ENCODE results near the gene AGAP1.

AGAP1 gene

GRCh38 chr2:235776531-235776930 is 282.7 kb downstream of the AGAP1 start:
- Histone ChIP-seq H3K27ac (no peak overlapping the region), H3K4me3 (no peak overlapping the region)
- TF ChIP-seq CTCF (IDR thresholded peaks at IDR 0.05): no peak
- peak; percentile 66 for DNase-seq (ENCODE audit: low spot score)

- DNase-seq (ENCODE audit: low spot score): peak; percentile 56
- H3K4me3 ChIP-seq: no peak overlapping the region
- TF ChIP-seq CTCF (IDR thresholded peaks at IDR 0.05): peak; percentile 76
- no peak overlapping the region for H3K27ac ChIP-seq
These were observed 285.6 kb downstream of the AGAP1 start for GRCh38 chr2:235779444-235779896.

- H3K27ac ChIP-seq: no peak overlapping the region
- no peak overlapping the region for H3K4me3 ChIP-seq
- no peak for TF ChIP-seq CTCF (IDR thresholded peaks at IDR 0.05)
- DNase-seq (ENCODE audit: low spot score): no peak
These were observed 286.6 kb downstream of the AGAP1 start for GRCh38 chr2:235780401-235780800.

- no peak for DNase-seq (ENCODE audit: low spot score)
- no peak overlapping the region for H3K27ac ChIP-seq
- H3K4me3 ChIP-seq: no peak overlapping the region
- no peak for TF ChIP-seq CTCF (IDR thresholded peaks at IDR 0.05)
These were observed 287.9 kb downstream of the AGAP1 start for GRCh38 chr2:235781775-235782174.

- no peak overlapping the region for H3K27ac ChIP-seq
- no peak for TF ChIP-seq CTCF (IDR thresholded peaks at IDR 0.05)
- no peak overlapping the region for H3K4me3 ChIP-seq
- DNase-seq (ENCODE audit: low spot score): no peak
These were observed 290.9 kb downstream of the AGAP1 start for GRCh38 chr2:235784788-235785187.

- no peak for TF ChIP-seq CTCF (IDR thresholded peaks at IDR 0.05)
- Histone ChIP-seq H3K27ac (no peak overlapping the region), H3K4me3 (no peak overlapping the region)
- no peak for DNase-seq (ENCODE audit: low spot score)
These were observed 295.7 kb downstream of the AGAP1 start for GRCh38 chr2:235789552-235789951.

GRCh38 chr2:235793163-235793752 is 299.4 kb downstream of the AGAP1 start:
- no peak overlapping the region for H3K4me3 ChIP-seq
- no peak for DNase-seq (ENCODE audit: low spot score)
- no peak for TF ChIP-seq CTCF (IDR thresholded peaks at IDR 0.05)
- no peak overlapping the region for H3K27ac ChIP-seq
